ENCODE measurements around the gene TSC2. TPM values are rescaled to one million over a fixed set of nuclear protein-coding genes. Genes with fewer than 3 reads are reported as not detected.
A peak's percentile ranks its signal among the peaks of the same experiment; 100 is the strongest.

Gene TSC2
- polyA plus RNA-seq, 3 donors: 11.7 to 95.1 (median 20.8) TPM

- peaks cover 15% of the 10 kb centered on the region for H3K79me2 ChIP-seq (ENCODE audit: insufficient read depth, low read length)
- no peaks in the 10 kb centered on the region for H3K9me3 Mint-ChIP-seq
- H4K20me1 ChIP-seq (ENCODE audit: insufficient read depth, low read length): no peaks in the 10 kb centered on the region
- H3K27ac ChIP-seq (ENCODE audit: low read depth in 1 of 2, low read length in 2 of 2): no peak overlapping the region
- no peak for DNase-seq
- no peak overlapping the region for H3K4me3 ChIP-seq (replicated peaks in 1 of 3; ENCODE audit: low read depth in 2 of 3, low read length in 3 of 3)
- no peak overlapping the region for H3K9ac ChIP-seq (ENCODE audit: insufficient read depth, low read length, poor library complexity, severe bottlenecking)
- H3K27me3 Mint-ChIP-seq (ENCODE audit: low read depth in 3 of 3): peaks cover 0 to 2% (median 0%) of the 10 kb centered on the region in 3 donors
- TF ChIP-seq, protein P1, sequence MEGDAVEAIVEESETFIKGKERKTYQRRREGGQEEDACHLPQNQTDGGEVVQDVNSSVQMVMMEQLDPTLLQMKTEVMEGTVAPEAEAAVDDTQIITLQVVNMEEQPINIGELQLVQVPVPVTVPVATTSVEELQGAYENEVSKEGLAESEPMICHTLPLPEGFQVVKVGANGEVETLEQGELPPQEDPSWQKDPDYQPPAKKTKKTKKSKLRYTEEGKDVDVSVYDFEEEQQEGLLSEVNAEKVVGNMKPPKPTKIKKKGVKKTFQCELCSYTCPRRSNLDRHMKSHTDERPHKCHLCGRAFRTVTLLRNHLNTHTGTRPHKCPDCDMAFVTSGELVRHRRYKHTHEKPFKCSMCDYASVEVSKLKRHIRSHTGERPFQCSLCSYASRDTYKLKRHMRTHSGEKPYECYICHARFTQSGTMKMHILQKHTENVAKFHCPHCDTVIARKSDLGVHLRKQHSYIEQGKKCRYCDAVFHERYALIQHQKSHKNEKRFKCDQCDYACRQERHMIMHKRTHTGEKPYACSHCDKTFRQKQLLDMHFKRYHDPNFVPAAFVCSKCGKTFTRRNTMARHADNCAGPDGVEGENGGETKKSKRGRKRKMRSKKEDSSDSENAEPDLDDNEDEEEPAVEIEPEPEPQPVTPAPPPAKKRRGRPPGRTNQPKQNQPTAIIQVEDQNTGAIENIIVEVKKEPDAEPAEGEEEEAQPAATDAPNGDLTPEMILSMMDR (IDR thresholded peaks at IDR 0.05): no peak
- H3K9me3 ChIP-seq (replicated peaks in 1 of 2; ENCODE audit: control insufficient read depth in 1 of 2, insufficient read depth in 1 of 2, low read length in 2 of 2): no peaks in the 10 kb centered on the region
- no peak overlapping the region for H2AFZ ChIP-seq (ENCODE audit: insufficient read depth, low read depth, low read length, poor library complexity, severe bottlenecking)
- H3K36me3 ChIP-seq (replicated peaks in 1 of 2; ENCODE audit: control insufficient read depth in 1 of 2, insufficient read depth in 2 of 2, low read length in 2 of 2): peaks cover 7 to 14% of the 10 kb centered on the region in 2 donors
- no peak overlapping the region for H3K4me2 ChIP-seq (replicated peaks; ENCODE audit: extremely low read depth, low read length, poor library complexity, severe bottlenecking)
- no peak overlapping the region for H3K27ac Mint-ChIP-seq
- peaks cover 26 to 37% of the 10 kb centered on the region in 2 donors for H3K4me1 ChIP-seq (ENCODE audit: control insufficient read depth in 1 of 2, insufficient read depth in 2 of 2, low read length in 2 of 2)
- H3K27me3 ChIP-seq (ENCODE audit: control insufficient read depth in 2 of 2, insufficient read depth in 2 of 2, low read length in 2 of 2): no peaks in the 10 kb centered on the region
- intact Hi-C loops (cut with micrococcal nuclease): loop anchor here (5.0 kb wide), 4 partner anchors 39 to 264 kb away; partner anchors contain the start of genes E4F1 (in 1 of the 2), NUBP2 (in 1 of the 2), SPSB3 (in 1 of the 2) and TRAF7 (in 1 of the 2)
- WGBS (ENCODE audit: insufficient coverage): 94% methylated on average over 4 of the region's 21 CpGs
- peaks cover 27% of the 10 kb centered on the region for H3K4me1 Mint-ChIP-seq
- H3K36me3 Mint-ChIP-seq: peaks cover 16 to 17% of the 10 kb centered on the region in 2 donors
- H3K4me3 Mint-ChIP-seq: peak overlapping the region; percentile 39 to 93
These were observed 1.6 kb upstream of the TSC2 start for GRCh38 chr16:2045965-2046892.

DNA sequence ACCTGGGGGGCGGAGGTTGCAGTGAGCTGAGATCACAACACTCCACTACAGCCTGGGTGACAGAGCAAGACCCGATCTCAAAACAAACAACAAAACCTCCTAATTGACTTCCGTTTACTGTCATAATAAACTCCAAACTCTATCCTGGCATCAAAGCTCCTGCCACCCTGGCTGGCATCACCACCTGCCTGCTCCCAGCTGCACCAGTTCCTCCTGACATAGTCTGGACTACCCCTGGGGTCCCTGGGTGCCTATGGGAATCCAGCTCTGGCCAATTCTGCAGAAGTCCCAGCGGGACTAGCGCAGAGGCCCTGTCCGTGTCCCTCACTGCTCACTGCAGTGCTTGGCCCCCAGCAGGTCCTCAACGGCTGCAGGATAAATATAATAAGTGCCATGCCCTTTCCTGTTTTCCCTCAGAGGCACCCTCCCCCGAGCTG lies 874 bp upstream of the TSC2 start:
- peaks cover 15% of the 10 kb centered on the region for H3K79me2 ChIP-seq (ENCODE audit: insufficient read depth, low read length)
- TF ChIP-seq, protein P1 (IDR thresholded peaks at IDR 0.05): no peak

More for the DNA sequence above, 874 bp upstream of the TSC2 start:
- H3K27ac Mint-ChIP-seq: peak overlapping the region in 1 of 7 donors; percentile 5
- H3K27me3 ChIP-seq (ENCODE audit: control insufficient read depth in 2 of 2, insufficient read depth in 2 of 2, low read length in 2 of 2): no peaks in the 10 kb centered on the region
- peaks cover 0 to 2% (median 0%) of the 10 kb centered on the region in 3 donors for H3K27me3 Mint-ChIP-seq (ENCODE audit: low read depth in 3 of 3)
- peaks cover 23 to 24% of the 10 kb centered on the region in 2 donors for H3K36me3 Mint-ChIP-seq
- H3K27ac ChIP-seq (ENCODE audit: low read depth in 1 of 2, low read length in 2 of 2): no peak overlapping the region
- H3K9me3 ChIP-seq (replicated peaks in 1 of 2; ENCODE audit: control insufficient read depth in 1 of 2, insufficient read depth in 1 of 2, low read length in 2 of 2): no peaks in the 10 kb centered on the region
- peak overlapping the region; percentile 81 for H3K9ac ChIP-seq (ENCODE audit: insufficient read depth, low read length, poor library complexity, severe bottlenecking)
- H3K9me3 Mint-ChIP-seq: no peaks in the 10 kb centered on the region
- H4K20me1 ChIP-seq (ENCODE audit: insufficient read depth, low read length): no peaks in the 10 kb centered on the region
- no peak for DNase-seq
- H3K4me3 Mint-ChIP-seq: peak overlapping the region; percentile 90 to 93
- H3K4me3 ChIP-seq (replicated peaks in 1 of 3; ENCODE audit: low read depth in 2 of 3, low read length in 3 of 3): peak overlapping the region; percentile 66 to 96 (median 82)
- peak overlapping the region; percentile 92 for H3K4me2 ChIP-seq (replicated peaks; ENCODE audit: extremely low read depth, low read length, poor library complexity, severe bottlenecking)
- intact Hi-C loops (cut with micrococcal nuclease): loop anchor here (5.0 kb wide), 4 partner anchors 40 to 265 kb away; partner anchors contain the start of genes E4F1 (in 1 of the 2), NUBP2 (in 1 of the 2), SPSB3 (in 1 of the 2) and TRAF7 (in 1 of the 2)
- H3K4me1 Mint-ChIP-seq: peaks cover 27% of the 10 kb centered on the region
- 16% methylated on average over 6 of the region's 8 CpGs for WGBS (ENCODE audit: insufficient coverage)
- peaks cover 26 to 37% of the 10 kb centered on the region in 2 donors for H3K4me1 ChIP-seq (ENCODE audit: control insufficient read depth in 1 of 2, insufficient read depth in 2 of 2, low read length in 2 of 2)
- peaks cover 10 to 21% of the 10 kb centered on the region in 2 donors for H3K36me3 ChIP-seq (replicated peaks in 1 of 2; ENCODE audit: control insufficient read depth in 1 of 2, insufficient read depth in 2 of 2, low read length in 2 of 2)
- peak overlapping the region; percentile 99 for H2AFZ ChIP-seq (ENCODE audit: insufficient read depth, low read depth, low read length, poor library complexity, severe bottlenecking)

Data from CD14-positive monocyte (primary cell).